ENCODE results near the gene KIF13A. TPM values are rescaled to one million over a fixed set of nuclear protein-coding genes. Genes with fewer than 3 reads are reported as not detected.

KIF13A gene
- polyA plus RNA-seq, 1 experiment = 57.7 TPM

DNA sequence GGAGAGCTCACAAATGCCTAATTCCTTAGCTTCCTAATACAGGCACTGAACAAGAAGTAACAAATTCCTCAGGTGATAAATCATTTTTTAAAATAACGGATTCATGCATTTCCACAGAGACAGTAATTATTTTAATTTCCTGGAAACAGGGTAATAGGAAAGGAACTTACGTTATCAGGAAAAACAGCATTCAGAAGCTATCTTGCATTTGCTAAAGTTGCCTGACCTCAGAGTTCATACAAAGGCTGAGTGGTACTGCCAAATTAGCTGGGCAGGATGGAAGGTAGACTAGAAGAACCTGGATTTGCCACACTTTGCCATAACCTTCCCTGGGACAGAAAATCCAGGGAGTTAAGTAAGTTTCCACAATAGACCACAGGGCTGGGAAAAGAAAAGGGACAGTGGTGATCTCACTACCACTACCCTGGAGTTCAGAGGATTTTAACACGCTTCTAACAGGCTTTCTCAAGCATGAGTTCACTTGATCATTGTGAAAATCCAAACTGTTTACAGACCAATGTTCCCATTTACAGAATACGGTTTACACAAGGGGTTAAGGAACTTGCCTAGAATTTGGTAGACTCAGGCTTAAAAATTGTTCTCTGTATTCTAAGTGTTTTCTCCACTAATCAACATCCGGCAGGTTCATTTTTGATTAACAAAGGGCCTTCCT, 57.0 kb downstream of the KIF13A start:
- Histone ChIP-seq H3K27ac (ENCODE audit: low read depth, low read length) (peak overlapping the region; percentile 66), H3K27me3 (ENCODE audit: control insufficient read depth, insufficient read depth, low read length) (no peaks in the 10 kb centered on the region), H3K9me3 (ENCODE audit: control insufficient read depth, insufficient read depth, low read length) (no peaks in the 10 kb centered on the region), H3K4me3 (ENCODE audit: low read depth, low read length) (no peak overlapping the region)
- ChIA-PET POLR2A (no interaction called here), CTCF (interaction anchor here (0.6 kb wide), 1 partner anchor 55 kb away, joined by 3 read pairs; no protein-coding TSS in a partner anchor)
- no peak for TF ChIP-seq CTCF (IDR thresholded peaks at IDR 0.05; ENCODE audit: low read depth, low read length)
- DNase-seq (ENCODE audit: low read depth, low spot score) = no peak

DNA sequence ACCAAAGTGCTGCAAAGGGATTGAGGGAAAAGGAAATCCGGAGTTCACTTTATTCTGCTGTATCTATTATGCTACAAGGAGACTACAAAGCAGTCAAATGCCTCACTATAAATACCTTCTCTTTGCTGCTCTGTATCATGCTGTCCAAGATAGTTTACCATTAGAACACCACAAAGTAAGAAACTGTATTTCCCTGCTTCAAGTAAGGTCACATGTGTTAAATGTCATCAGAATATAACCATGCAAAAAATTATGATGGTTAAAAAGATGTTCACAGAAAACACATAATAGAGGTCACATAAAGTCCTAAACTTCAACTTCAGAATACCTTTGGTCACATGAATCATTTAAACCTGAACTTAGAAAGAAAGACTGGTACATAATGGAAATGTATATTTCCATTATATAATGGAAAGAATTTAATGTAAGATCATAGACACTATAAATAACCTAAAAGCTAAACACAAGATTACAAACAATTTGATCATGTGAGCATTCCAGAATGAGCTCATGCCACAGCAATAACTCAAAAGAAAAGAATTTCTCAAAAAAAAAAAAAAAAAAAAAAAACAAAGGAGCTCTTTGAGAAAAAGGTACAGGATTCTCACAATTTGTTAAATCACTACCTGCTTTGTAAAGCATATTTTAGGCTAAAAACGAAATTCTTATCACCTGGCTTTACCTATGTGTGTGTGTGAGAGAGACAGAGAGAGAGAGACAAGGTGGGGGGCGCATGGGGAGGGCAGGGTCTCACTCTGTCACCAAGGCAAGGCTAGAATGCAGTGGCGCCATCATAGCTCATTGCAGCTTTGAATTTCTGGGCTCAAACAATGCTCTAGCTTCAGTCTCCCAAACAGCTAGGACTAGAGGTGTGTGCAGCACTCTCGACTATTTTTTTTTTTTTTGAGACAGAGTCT, 58.7 kb downstream of the KIF13A start:
- no peaks in the 10 kb centered on the region for H3K9me3 ChIP-seq (ENCODE audit: control insufficient read depth, insufficient read depth, low read length)
- TF ChIP-seq CTCF (IDR thresholded peaks at IDR 0.05; ENCODE audit: low read depth, low read length) = no peak
- ChIA-PET POLR2A (interaction anchor here (0.6 to 1.2 kb wide), 9 partner anchors 14 to 1795 kb away, joined by 3 to 7 read pairs (median 3); no protein-coding TSS in a partner anchor), CTCF (interaction anchor here (0.6 to 0.7 kb wide), 2 partner anchors 117 to 576 kb away, joined by 3 read pairs; no protein-coding TSS in a partner anchor)
- H3K4me3 ChIP-seq (ENCODE audit: low read depth, low read length) = no peak overlapping the region
- DNase-seq (ENCODE audit: low read depth, low spot score) = no peak
- no peaks in the 10 kb centered on the region for H3K27me3 ChIP-seq (ENCODE audit: control insufficient read depth, insufficient read depth, low read length)
- peak overlapping the region; percentile 87 for H3K27ac ChIP-seq (ENCODE audit: low read depth, low read length)

DNA sequence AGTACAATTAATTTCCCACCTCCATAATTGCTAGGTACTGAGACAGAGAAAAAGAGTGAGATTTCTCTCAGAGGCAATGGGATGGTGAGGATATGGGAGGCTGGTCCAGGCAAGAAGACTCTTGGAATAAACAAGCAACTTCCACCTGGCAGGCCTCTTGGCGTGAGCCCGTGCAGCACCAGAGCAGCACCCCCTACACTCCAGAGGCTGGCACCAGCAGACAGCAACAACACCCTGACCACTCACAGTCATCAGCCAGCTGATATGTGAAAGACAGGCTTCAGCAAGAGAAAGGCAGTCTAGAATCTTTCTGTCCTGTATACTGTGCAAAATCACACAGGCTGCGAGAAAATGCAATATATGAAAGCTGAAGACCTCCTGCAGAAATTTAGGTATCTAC, 59.7 kb downstream of the KIF13A start:
- Histone ChIP-seq H3K27ac (ENCODE audit: low read depth, low read length) (peak overlapping the region; percentile 87), H3K27me3 (ENCODE audit: control insufficient read depth, insufficient read depth, low read length) (no peaks in the 10 kb centered on the region), H3K9me3 (ENCODE audit: control insufficient read depth, insufficient read depth, low read length) (no peaks in the 10 kb centered on the region), H3K4me3 (ENCODE audit: low read depth, low read length) (no peak overlapping the region)
- DNase-seq (ENCODE audit: low read depth, low spot score) = no peak
- CTCF ChIA-PET = no interaction called here
- TF ChIP-seq CTCF (IDR thresholded peaks at IDR 0.05; ENCODE audit: low read depth, low read length) = no peak
- POLR2A ChIA-PET = interaction anchor here (1.2 kb wide), 1 partner anchor 66 kb away, joined by 3 read pairs; no protein-coding TSS in a partner anchor

- DNase-seq (ENCODE audit: low read depth, low spot score) = no peak
- Histone ChIP-seq H3K27ac (ENCODE audit: low read depth, low read length) (no peak overlapping the region), H3K4me3 (ENCODE audit: low read depth, low read length) (no peak overlapping the region), H3K9me3 (ENCODE audit: control insufficient read depth, insufficient read depth, low read length) (no peaks in the 10 kb centered on the region), H3K27me3 (ENCODE audit: control insufficient read depth, insufficient read depth, low read length) (no peaks in the 10 kb centered on the region)
- CTCF ChIA-PET = interaction anchor here (1.2 kb wide), 1 partner anchor 12 kb away, joined by 3 read pairs; no protein-coding TSS in a partner anchor
- TF ChIP-seq CTCF (IDR thresholded peaks at IDR 0.05; ENCODE audit: low read depth, low read length) = no peak
- POLR2A ChIA-PET = interaction anchor here (0.6 to 0.8 kb wide), 2 partner anchors 204 to 558 kb away, joined by 3 to 6 read pairs; no protein-coding TSS in a partner anchor
Measured at GRCh38 chr6:17923401-17923863, 64.0 kb downstream of the KIF13A start.
